Epidermal melanocyte (primary cell): ENCODE data around the gene SMIM28.
"Not testable (repeated sequence)": the region's sequence is repeated elsewhere in the genome, so short reads cannot be mapped to it uniquely, and the experiment has no call there.

Source experiments
- DNase-seq: peaks from one replicate; pipeline ENCODE4 v3.0.0; 2011; ENCODE audit warnings: low spot score; ENCODE audit not compliant: insufficient read length

Gene SMIM28

GRCh38 chr6:138377844-138378243 is at the start of gene SMIM28:
Gene SMIM28 (plus strand): TSS chr6:138377905. CDS start chr6:138378073, 168 bp downstream.
- DNase-seq = no peak

GRCh38 chr6:138328210-138328609 is 49.5 kb upstream of the SMIM28 start:
- no peak for DNase-seq

GRCh38 chr6:138330763-138331162 is 46.9 kb upstream of the SMIM28 start:
- no peak for DNase-seq

- no peak for DNase-seq
These were observed 46.3 kb upstream of the SMIM28 start for GRCh38 chr6:138331444-138331843.

- DNase-seq = no peak
These were observed 45.7 kb upstream of the SMIM28 start for GRCh38 chr6:138331984-138332383.

GRCh38 chr6:138334000-138334399 is 43.7 kb upstream of the SMIM28 start:
- no peak for DNase-seq

GRCh38 chr6:138334963-138335362 is 42.7 kb upstream of the SMIM28 start:
- DNase-seq = no peak

- DNase-seq = no peak
These were observed 41.5 kb upstream of the SMIM28 start for GRCh38 chr6:138336221-138336620.

- DNase-seq = no peak
These were observed 40.6 kb upstream of the SMIM28 start for GRCh38 chr6:138337076-138337475.

- DNase-seq = no peak
These were observed 38.7 kb upstream of the SMIM28 start for GRCh38 chr6:138339024-138339423.

GRCh38 chr6:138341176-138341575 is 36.5 kb upstream of the SMIM28 start:
- DNase-seq = no peak

- no peak for DNase-seq
These were observed 34.6 kb upstream of the SMIM28 start for GRCh38 chr6:138343112-138343511.

GRCh38 chr6:138345565-138346285 is 32.0 kb upstream of the SMIM28 start:
- DNase-seq = no peak

- DNase-seq = no peak
These were observed 31.2 kb upstream of the SMIM28 start for GRCh38 chr6:138346302-138347195.

- DNase-seq = no peak
These were observed 29.8 kb upstream of the SMIM28 start for GRCh38 chr6:138347864-138348263.

GRCh38 chr6:138349891-138350290 is 27.8 kb upstream of the SMIM28 start:
- DNase-seq = no peak

- DNase-seq = no peak
These were observed 19.8 kb upstream of the SMIM28 start for GRCh38 chr6:138357928-138358327.

GRCh38 chr6:138368684-138369083 is 9.0 kb upstream of the SMIM28 start:
- DNase-seq = not testable (repeated sequence)

GRCh38 chr6:138370631-138371451 is 6.9 kb upstream of the SMIM28 start:
- DNase-seq = no peak

- DNase-seq = no peak
These were observed 6.3 kb upstream of the SMIM28 start for GRCh38 chr6:138371452-138371711.

- no peak for DNase-seq
These were observed 6.0 kb upstream of the SMIM28 start for GRCh38 chr6:138371720-138372119.
